SK-N-SH (cell line): Measurements from ENCODE around the gene RAB30. TPM values are rescaled to one million over a fixed set of nuclear protein-coding genes. Genes with fewer than 3 reads are reported as not detected.
"Not testable (repeated sequence)": the region's sequence is repeated elsewhere in the genome, so short reads cannot be mapped to it uniquely, and the experiment has no call there.

Source experiments
- CTCF ChIA-PET: fragments of 300-600, 350-600 bp; formaldehyde crosslinking; extraction: SDS; loops from one replicate; lab custom pipeline; 2021; lab: Yijun Ruan, JAX
- POLR2A ChIA-PET: fragments of 350-600 bp; sonication (Branson Sonifier 250); formaldehyde crosslinking; extraction: SDS; loops from one replicate; lab custom pipeline; 2020; ENCODE audit warnings: antibody characterized with exemption, inconsistent platforms; lab: Yijun Ruan, JAX
- DNase-seq: peaks from one replicate; pipeline ENCODE4 v3.0.0; 2012
- H2AFZ ChIP-seq: fragments of 200-600 bp; sonication (generic); 2 replicates; pipeline ENCODE4 v1.8.1; 2016; ENCODE audit warnings: antibody characterized with exemption, mild to moderate bottlenecking, low read depth
- H3F3A ChIP-seq: fragments of 200-600 bp; sonication (generic); replicated peaks from 2 replicates; pipeline ENCODE3; 2016; ENCODE audit warnings: antibody characterized with exemption, mild to moderate bottlenecking; ENCODE audit not compliant: insufficient read depth
- H3K27ac ChIP-seq, 2 experiments: fragments of 200-500 bp in 1 of 2; fragments of 200-600 bp in 1 of 2; sonication (Bioruptor generic) in 1 of 2; sonication (generic), shearing (Covaris generic) in 1 of 2; 2 replicates each; pipeline versions ENCODE4 v1.5.1 to v1.6.1; 2014 to 2016; ENCODE audit warnings: low read depth in 2 of 2, inconsistent platforms in 1 of 2, low read length in 1 of 2, mild to moderate bottlenecking in 1 of 2, mixed read lengths in 1 of 2
- H3K27me3 ChIP-seq: fragments of 200-600 bp; sonication (generic), shearing (Covaris generic); 2 replicates; pipeline ENCODE4 v1.6.1; 2016; ENCODE audit warnings: mixed run types; ENCODE audit not compliant: insufficient read depth
- H3K36me3 ChIP-seq, 2 experiments: fragments of 200-500 bp in 1 of 2; fragments of 200-600 bp in 1 of 2; sonication (Bioruptor generic) in 1 of 2; sonication (generic) in 1 of 2; replicated peaks in 1 of 2; 2 replicates each; pipeline versions ENCODE3 to v1.5.1; 2014 to 2016; ENCODE audit warnings: low read length in 1 of 2, mild to moderate bottlenecking in 1 of 2; ENCODE audit not compliant: insufficient read depth in 2 of 2, control insufficient read depth in 1 of 2
- H3K4me1 ChIP-seq, 2 experiments: fragments of 200-500 bp in 1 of 2; fragments of 200-600 bp in 1 of 2; sonication (Bioruptor generic) in 1 of 2; sonication (generic), shearing (Covaris generic) in 1 of 2; 2 replicates each; pipeline versions ENCODE4 v1.5.1 to v1.6.1; 2014 to 2016; ENCODE audit warnings: low read depth in 1 of 2, low read length in 1 of 2, mixed run types in 1 of 2; ENCODE audit not compliant: insufficient read depth in 2 of 2, control insufficient read depth in 1 of 2
- H3K4me2 ChIP-seq: fragments of 200-600 bp; sonication (generic), shearing (Covaris generic); 2 replicates; pipeline ENCODE4 v1.6.1; 2017; ENCODE audit warnings: mixed run types
- H3K4me3 ChIP-seq, 2 experiments: fragments of 200-500 bp in 1 of 2; fragments of 200-600 bp in 1 of 2; sonication (Bioruptor generic) in 1 of 2; sonication (generic), shearing (Covaris generic) in 1 of 2; 2 replicates each; pipeline versions ENCODE4 v1.5.1 to v1.8.1; 2014 to 2016; ENCODE audit warnings: low read depth in 2 of 2, inconsistent platforms in 1 of 2, low read length in 1 of 2, mild to moderate bottlenecking in 1 of 2, mixed read lengths in 1 of 2, moderate library complexity in 1 of 2
- H3K79me2 ChIP-seq: fragments of 200-600 bp; sonication (generic); 2 replicates; pipeline ENCODE4 v1.8.1; 2017; ENCODE audit warnings: mild to moderate bottlenecking; ENCODE audit not compliant: insufficient read depth
- H3K9ac ChIP-seq: fragments of 200-600 bp; sonication (generic); 2 replicates; pipeline ENCODE4 v1.6.1; 2017; ENCODE audit warnings: mixed run types
- H3K9me2 ChIP-seq: fragments of 200-600 bp; sonication (generic); 2 replicates; pipeline ENCODE4 v1.6.1; 2017; ENCODE audit warnings: mixed run types
- H3K9me3 ChIP-seq: fragments of 200-600 bp; sonication (generic); 2 replicates; pipeline ENCODE4 v1.6.1; 2017; ENCODE audit warnings: mixed run types, mild to moderate bottlenecking, moderate library complexity
- H4K20me1 ChIP-seq: fragments of 200-600 bp; sonication (generic); 2 replicates; pipeline ENCODE4 v1.6.1; 2017; ENCODE audit warnings: mild to moderate bottlenecking, mixed run types; ENCODE audit not compliant: insufficient read depth
- CHD2 ChIP-seq: fragments of 150-350 bp; IDR thresholded peaks from 2 replicates; pipeline ENCODE4 v1.6.1; 2018; ENCODE audit warnings: low read length; ENCODE audit not compliant: partially characterized antibody
- GABPA ChIP-seq: IDR thresholded peaks from 2 replicates; pipeline ENCODE4 v1.4.0; 2012; ENCODE audit warnings: low read depth, mild to moderate bottlenecking
- GATA2 ChIP-seq: sonication (generic); formaldehyde crosslinking; IDR thresholded peaks from 2 replicates; pipeline ENCODE4 v1.5.0; 2020; ENCODE audit warnings: mild to moderate bottlenecking, missing genetic modification reagents
- JUND ChIP-seq: IDR thresholded peaks from 2 replicates; pipeline ENCODE4 v1.4.0; 2012
- MAX ChIP-seq: IDR thresholded peaks from 2 replicates; pipeline ENCODE4 v1.4.0; 2012; ENCODE audit warnings: low read depth
- MEF2A ChIP-seq: IDR thresholded peaks from 2 replicates; pipeline ENCODE4 v1.4.0; 2012; ENCODE audit warnings: low read depth, borderline replicate concordance
- POLR2AphosphoS5 ChIP-seq: IDR thresholded peaks from 2 replicates; pipeline ENCODE4 v1.6.1; 2012; ENCODE audit warnings: low read depth, low read length
- TCF12 ChIP-seq: IDR thresholded peaks from 2 replicates; pipeline ENCODE4 v1.4.0; 2012
- TEAD4 ChIP-seq: IDR thresholded peaks from 2 replicates; pipeline ENCODE4 v1.4.0; 2012; ENCODE audit warnings: mild to moderate bottlenecking, borderline replicate concordance; ENCODE audit not compliant: insufficient read depth
- USF1 ChIP-seq: IDR thresholded peaks from 2 replicates; pipeline ENCODE4 v1.4.0; 2012; ENCODE audit warnings: low read depth, borderline replicate concordance
- WGBS: methylation state at CpG from one replicate; pipeline ENCODE4 v1.1.6; 2017; ENCODE audit warnings: low lambda C conversion rate; 5-methylcytosine and 5-hydroxymethylcytosine counted together
- polyA plus RNA-seq, 3 experiments: library from polyadenylated mRNA; depleted of rRNA; stranded (reverse); fragments of >200 nt; gene quantifications; 2 replicates each; pipeline ENCODE4 v1.2.3, GENCODE V29; 2012
- TF ChIP-seq, protein P1 (sequence below): IDR thresholded peaks from 2 replicates; pipeline ENCODE4 v1.4.0; 2012; ENCODE audit warnings: low read depth, borderline replicate concordance
- TF ChIP-seq, protein P2 (sequence below): fragments of 150-350 bp; IDR thresholded peaks from 2 replicates; pipeline ENCODE4 v1.6.1; 2017; ENCODE audit warnings: antibody characterized with exemption, low read length, low read depth, borderline replicate concordance
- TF ChIP-seq, protein P3 (sequence below): fragments of 200-600 bp; sonication (generic); IDR thresholded peaks from 2 replicates; pipeline ENCODE4 v1.6.1; 2017; ENCODE audit warnings: antibody characterized with exemption, mild to moderate bottlenecking, moderate library complexity

Gene RAB30
- polyA plus RNA-seq, 1 of the 3 experiments (the other 2 are of a cell fraction): 3.3 TPM

DNA sequence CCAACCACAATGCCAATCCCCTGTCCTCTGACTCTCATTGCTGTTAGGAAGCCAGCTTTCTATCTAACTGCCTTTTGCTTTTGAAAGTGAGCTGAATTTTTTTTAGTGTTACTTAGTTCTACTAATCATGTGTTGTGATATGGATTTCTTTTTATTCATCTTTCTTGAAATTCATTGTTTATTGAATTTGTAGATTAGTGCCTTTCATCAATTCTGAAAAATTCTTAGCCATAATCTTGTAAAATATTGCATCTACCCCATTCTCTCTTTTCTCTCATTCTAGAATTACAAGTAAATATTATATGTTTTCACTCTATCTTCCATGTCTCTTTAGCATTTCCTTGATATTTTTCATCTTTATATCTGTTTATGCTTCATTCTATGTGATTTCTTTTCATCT is 122.3 kb downstream of the RAB30 start:
- H3K27me3 ChIP-seq: no peaks in the 10 kb centered on the region
- no peaks in the 10 kb centered on the region; a peak in 1 of 4 replicates for H3K4me1 ChIP-seq
- TF ChIP-seq MEF2A (no peak), GABPA (no peak), CHD2 (no peak), TCF12 (no peak), JUND (no peak), GATA2 (CRISPR knock-in tag) (no peak), MAX (no peak), USF1 (no peak), TEAD4 (no peak), POLR2AphosphoS5 (no peak)
- TF ChIP-seq, protein P1, sequence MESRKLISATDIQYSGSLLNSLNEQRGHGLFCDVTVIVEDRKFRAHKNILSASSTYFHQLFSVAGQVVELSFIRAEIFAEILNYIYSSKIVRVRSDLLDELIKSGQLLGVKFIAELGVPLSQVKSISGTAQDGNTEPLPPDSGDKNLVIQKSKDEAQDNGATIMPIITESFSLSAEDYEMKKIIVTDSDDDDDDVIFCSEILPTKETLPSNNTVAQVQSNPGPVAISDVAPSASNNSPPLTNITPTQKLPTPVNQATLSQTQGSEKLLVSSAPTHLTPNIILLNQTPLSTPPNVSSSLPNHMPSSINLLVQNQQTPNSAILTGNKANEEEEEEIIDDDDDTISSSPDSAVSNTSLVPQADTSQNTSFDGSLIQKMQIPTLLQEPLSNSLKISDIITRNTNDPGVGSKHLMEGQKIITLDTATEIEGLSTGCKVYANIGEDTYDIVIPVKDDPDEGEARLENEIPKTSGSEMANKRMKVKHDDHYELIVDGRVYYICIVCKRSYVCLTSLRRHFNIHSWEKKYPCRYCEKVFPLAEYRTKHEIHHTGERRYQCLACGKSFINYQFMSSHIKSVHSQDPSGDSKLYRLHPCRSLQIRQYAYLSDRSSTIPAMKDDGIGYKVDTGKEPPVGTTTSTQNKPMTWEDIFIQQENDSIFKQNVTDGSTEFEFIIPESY: no peak
- no peak overlapping the region for H3K27ac ChIP-seq
- H3K9me2 ChIP-seq: no peaks in the 10 kb centered on the region
- no peak overlapping the region for H3K4me2 ChIP-seq
- CTCF ChIA-PET: no interaction called here
- H3F3A ChIP-seq: no peaks in the 10 kb centered on the region
- H2AFZ ChIP-seq: no peak overlapping the region
- no peak for DNase-seq
- no peaks in the 10 kb centered on the region for H3K79me2 ChIP-seq
- H3K36me3 ChIP-seq: no peaks in the 10 kb centered on the region
- H4K20me1 ChIP-seq: no peaks in the 10 kb centered on the region
- peaks cover 6% of the 10 kb centered on the region; the same call in 1 of the 2 replicates for H3K9me3 ChIP-seq
- POLR2A ChIA-PET: no interaction called here
- H3K9ac ChIP-seq: no peak overlapping the region
- no peak overlapping the region for H3K4me3 ChIP-seq

- no peak overlapping the region for H2AFZ ChIP-seq
- TF ChIP-seq, protein P2, sequence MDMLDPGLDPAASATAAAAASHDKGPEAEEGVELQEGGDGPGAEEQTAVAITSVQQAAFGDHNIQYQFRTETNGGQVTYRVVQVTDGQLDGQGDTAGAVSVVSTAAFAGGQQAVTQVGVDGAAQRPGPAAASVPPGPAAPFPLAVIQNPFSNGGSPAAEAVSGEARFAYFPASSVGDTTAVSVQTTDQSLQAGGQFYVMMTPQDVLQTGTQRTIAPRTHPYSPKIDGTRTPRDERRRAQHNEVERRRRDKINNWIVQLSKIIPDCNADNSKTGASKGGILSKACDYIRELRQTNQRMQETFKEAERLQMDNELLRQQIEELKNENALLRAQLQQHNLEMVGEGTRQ: no peak
- TF ChIP-seq, protein P3, sequence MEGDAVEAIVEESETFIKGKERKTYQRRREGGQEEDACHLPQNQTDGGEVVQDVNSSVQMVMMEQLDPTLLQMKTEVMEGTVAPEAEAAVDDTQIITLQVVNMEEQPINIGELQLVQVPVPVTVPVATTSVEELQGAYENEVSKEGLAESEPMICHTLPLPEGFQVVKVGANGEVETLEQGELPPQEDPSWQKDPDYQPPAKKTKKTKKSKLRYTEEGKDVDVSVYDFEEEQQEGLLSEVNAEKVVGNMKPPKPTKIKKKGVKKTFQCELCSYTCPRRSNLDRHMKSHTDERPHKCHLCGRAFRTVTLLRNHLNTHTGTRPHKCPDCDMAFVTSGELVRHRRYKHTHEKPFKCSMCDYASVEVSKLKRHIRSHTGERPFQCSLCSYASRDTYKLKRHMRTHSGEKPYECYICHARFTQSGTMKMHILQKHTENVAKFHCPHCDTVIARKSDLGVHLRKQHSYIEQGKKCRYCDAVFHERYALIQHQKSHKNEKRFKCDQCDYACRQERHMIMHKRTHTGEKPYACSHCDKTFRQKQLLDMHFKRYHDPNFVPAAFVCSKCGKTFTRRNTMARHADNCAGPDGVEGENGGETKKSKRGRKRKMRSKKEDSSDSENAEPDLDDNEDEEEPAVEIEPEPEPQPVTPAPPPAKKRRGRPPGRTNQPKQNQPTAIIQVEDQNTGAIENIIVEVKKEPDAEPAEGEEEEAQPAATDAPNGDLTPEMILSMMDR: no peak
- TF ChIP-seq TEAD4: no peak
- no peak overlapping the region for H3K27ac ChIP-seq
- no peak for DNase-seq
- H4K20me1 ChIP-seq: no peaks in the 10 kb centered on the region
- no peaks in the 10 kb centered on the region for H3K9me2 ChIP-seq
- H3F3A ChIP-seq: no peaks in the 10 kb centered on the region
- H3K4me2 ChIP-seq: no peak overlapping the region
- H3K9ac ChIP-seq: no peak overlapping the region
- no peaks in the 10 kb centered on the region for H3K36me3 ChIP-seq
- H3K79me2 ChIP-seq: no peaks in the 10 kb centered on the region
- POLR2A ChIA-PET: no interaction called here
- no peaks in the 10 kb centered on the region; a peak in 1 of 4 replicates for H3K4me1 ChIP-seq
- H3K27me3 ChIP-seq: no peaks in the 10 kb centered on the region
- no peak overlapping the region for H3K4me3 ChIP-seq
- peaks cover 6% of the 10 kb centered on the region; the same call in 1 of the 2 replicates for H3K9me3 ChIP-seq
- CTCF ChIA-PET: interaction anchor here (1.3 to 1.8 kb wide), 2 partner anchors 28 to 235 kb away, joined by 3 read pairs; no protein-coding TSS in a partner anchor
Observed at GRCh38 chr11:82945682-82946081, 126.0 kb downstream of the RAB30 start.

DNA sequence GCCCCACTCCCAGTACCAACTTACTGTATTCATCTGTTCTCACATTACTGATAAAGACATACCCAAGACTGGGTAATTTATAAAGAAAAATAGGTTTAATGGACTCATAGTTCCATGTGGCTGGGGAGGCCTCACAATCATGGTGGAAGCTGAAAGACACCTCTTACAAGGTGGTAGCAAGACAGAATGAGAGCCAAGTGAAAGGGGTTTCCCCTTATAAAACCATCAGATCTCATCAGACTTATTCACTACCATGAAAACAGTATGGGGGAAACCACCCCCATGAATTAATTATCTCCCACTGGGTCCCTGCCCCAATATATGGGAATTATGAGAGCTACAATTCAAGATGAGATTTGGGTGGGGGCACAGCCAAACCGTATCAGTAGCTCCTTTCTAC is 126.7 kb downstream of the RAB30 start:
- H3K36me3 ChIP-seq, H3K4me2 ChIP-seq, POLR2A ChIA-PET, H3K9me3 ChIP-seq, DNase-seq, H3K4me3 ChIP-seq, H4K20me1 ChIP-seq, H3K27me3 ChIP-seq, H3K27ac ChIP-seq, H3K4me1 ChIP-seq, H3K9ac ChIP-seq, H3K79me2 ChIP-seq, H3F3A ChIP-seq, H3K9me2 ChIP-seq, H2AFZ ChIP-seq: not testable (repeated sequence)
- WGBS: 33% methylated on average over 1 of the region's 1 CpG
- CTCF ChIA-PET: interaction anchor here (1.3 kb wide), 1 partner anchor 236 kb away, joined by 3 read pairs; no protein-coding TSS in a partner anchor
